H9 (cell line): Measurements from ENCODE around the gene SCYGR6. TPM values are rescaled to one million over a fixed set of nuclear protein-coding genes. Genes with fewer than 3 reads are reported as not detected.
"Not testable (repeated sequence)": the region's sequence is repeated elsewhere in the genome, so short reads cannot be mapped to it uniquely, and the experiment has no call there.

Experiments used
- DNase-seq: peaks from one replicate; pipeline ENCODE4 v3.0.0-alpha.2; 2017
- H2AFZ ChIP-seq: one replicate; pipeline ENCODE4 v1.6.1; 2013; ENCODE audit warnings: mild to moderate bottlenecking, low read length, control low read depth, moderate library complexity
- H2AK5ac ChIP-seq: 2 replicates; pipeline ENCODE4 v1.6.1; 2013; ENCODE audit warnings: low read length, control low read depth, mixed read lengths; ENCODE audit not compliant: insufficient read length
- H2BK120ac ChIP-seq: one replicate; pipeline ENCODE4 v1.6.1; 2013; ENCODE audit warnings: low read depth, mild to moderate bottlenecking, low read length, control low read depth, inconsistent platforms; ENCODE audit not compliant: poor library complexity, severe bottlenecking
- H2BK12ac ChIP-seq: 2 replicates; pipeline ENCODE4 v1.6.1; 2013; ENCODE audit warnings: low read length, control low read depth, mixed read lengths, low read depth; ENCODE audit not compliant: insufficient read length
- H2BK15ac ChIP-seq: 2 replicates; pipeline ENCODE4 v1.6.1; 2013; ENCODE audit warnings: low read depth, low read length, control low read depth
- H2BK20ac ChIP-seq: one replicate; pipeline ENCODE4 v1.6.1; 2013; ENCODE audit warnings: low read depth, mild to moderate bottlenecking, low read length, control low read depth, inconsistent platforms; ENCODE audit not compliant: poor library complexity, severe bottlenecking
- H2BK5ac ChIP-seq: 2 replicates; pipeline ENCODE4 v1.6.1; 2013; ENCODE audit warnings: low read length, control low read depth, mixed read lengths; ENCODE audit not compliant: insufficient read length
- H3K14ac ChIP-seq: 2 replicates; pipeline ENCODE4 v1.6.1; 2013; ENCODE audit warnings: low read length, control low read depth; ENCODE audit not compliant: insufficient read depth
- H3K18ac ChIP-seq: 2 replicates; pipeline ENCODE4 v1.6.1; 2013; ENCODE audit warnings: low read depth, mild to moderate bottlenecking, mixed read lengths, low read length, control low read depth; ENCODE audit not compliant: insufficient read length
- H3K23ac ChIP-seq: 2 replicates; pipeline ENCODE4 v1.6.1; 2013; ENCODE audit warnings: low read length, control low read depth, mixed read lengths, low read depth; ENCODE audit not compliant: insufficient read length
- H3K23me2 ChIP-seq: 2 replicates; pipeline ENCODE4 v1.6.1; 2013; ENCODE audit warnings: low read depth, mild to moderate bottlenecking, mixed read lengths, low read length, control low read depth; ENCODE audit not compliant: insufficient read length, poor library complexity, severe bottlenecking
- H3K27ac ChIP-seq: 2 replicates; pipeline ENCODE4 v1.5.1; 2013; ENCODE audit warnings: low read length, control low read depth, mixed read lengths, low read depth; ENCODE audit not compliant: insufficient read length
- H3K27me3 ChIP-seq: 2 replicates; pipeline ENCODE4 v1.6.1; 2013; ENCODE audit warnings: low read length, control low read depth, inconsistent platforms; ENCODE audit not compliant: insufficient read depth
- H3K4ac ChIP-seq: 2 replicates; pipeline ENCODE4 v1.6.1; 2013; ENCODE audit warnings: low read depth, mild to moderate bottlenecking, control low read depth, inconsistent platforms, low read length, moderate library complexity
- H3K4me1 ChIP-seq: 2 replicates; pipeline ENCODE4 v1.6.1; 2013; ENCODE audit warnings: low read length, control low read depth, inconsistent platforms; ENCODE audit not compliant: insufficient read depth
- H3K4me2 ChIP-seq: 2 replicates; pipeline ENCODE4 v1.6.1; 2013; ENCODE audit warnings: low read length, control low read depth, mixed read lengths; ENCODE audit not compliant: insufficient read length, insufficient read depth
- H3K56ac ChIP-seq: 2 replicates; pipeline ENCODE4 v1.6.1; 2013; ENCODE audit warnings: low read depth, mild to moderate bottlenecking, mixed read lengths, low read length, control low read depth; ENCODE audit not compliant: insufficient read length
- H3K79me1 ChIP-seq: 2 replicates; pipeline ENCODE4 v1.6.1; 2013; ENCODE audit warnings: low read depth, mild to moderate bottlenecking, moderate library complexity, low read length, control low read depth, inconsistent platforms; ENCODE audit not compliant: insufficient read depth, poor library complexity, severe bottlenecking
- H3K79me2 ChIP-seq: 2 replicates; pipeline ENCODE4 v1.6.1; 2013; ENCODE audit warnings: low read length, control low read depth, inconsistent platforms; ENCODE audit not compliant: insufficient read depth
- H3K9ac ChIP-seq: 2 replicates; pipeline ENCODE4 v1.6.1; 2013; ENCODE audit warnings: low read length, control low read depth, mixed read lengths; ENCODE audit not compliant: insufficient read length; ENCODE audit errors: extremely low read depth
- H3K9me3 ChIP-seq: one replicate; pipeline ENCODE4 v1.6.1; 2013; ENCODE audit warnings: low read depth, low read length, inconsistent platforms; ENCODE audit not compliant: control insufficient read depth
- H3T11ph ChIP-seq: one replicate; pipeline ENCODE4 v1.6.1; 2013; ENCODE audit warnings: mild to moderate bottlenecking, low read length, control low read depth, inconsistent platforms
- H4K20me1 ChIP-seq: one replicate; pipeline ENCODE4 v1.6.1; 2013; ENCODE audit not compliant: control insufficient read depth, insufficient read length, insufficient read depth
- H4K5ac ChIP-seq: 2 replicates; pipeline ENCODE4 v1.6.1; 2013; ENCODE audit warnings: low read depth, mild to moderate bottlenecking, mixed read lengths, low read length, control low read depth; ENCODE audit not compliant: insufficient read length
- H4K8ac ChIP-seq: replicated peaks from 2 replicates; pipeline ENCODE4 v1.6.1; 2013; ENCODE audit warnings: low read length, control low read depth, mixed read lengths, low read depth; ENCODE audit not compliant: insufficient read length
- H4K91ac ChIP-seq: 2 replicates; pipeline ENCODE4 v1.6.1; 2013; ENCODE audit warnings: low read depth, mild to moderate bottlenecking, moderate library complexity, mixed read lengths, low read length, control low read depth; ENCODE audit not compliant: insufficient read length
- H3K27ac Mint-ChIP-seq, 3 experiments: 2 replicates in 2 of 3; 3 replicates in 1 of 3; pipeline ENCODE4 v1.8.0; 2020 to 2021; ENCODE audit warnings: mixed read lengths in 3 of 3, mild to moderate bottlenecking in 1 of 3, moderate library complexity in 1 of 3
- H3K27me3 Mint-ChIP-seq: 2 replicates; pipeline ENCODE4 v1.8.0; 2021; ENCODE audit warnings: low read depth, mild to moderate bottlenecking, moderate library complexity, mixed read lengths
- H3K36me3 Mint-ChIP-seq, 3 experiments: 2 replicates in 2 of 3; 3 replicates in 1 of 3; pipeline ENCODE4 v1.8.0; 2020 to 2021; ENCODE audit warnings: low read depth in 3 of 3, mixed read lengths in 3 of 3; ENCODE audit not compliant: insufficient read depth in 1 of 3
- H3K4me1 Mint-ChIP-seq, 2 experiments: 2 replicates each; pipeline ENCODE4 v1.8.0; 2020; ENCODE audit warnings: mixed read lengths in 2 of 2
- H3K4me3 Mint-ChIP-seq, 2 experiments: 2 replicates in 1 of 2; 3 replicates in 1 of 2; pipeline ENCODE4 v1.8.0; 2020 to 2021; ENCODE audit warnings: mild to moderate bottlenecking in 2 of 2, mixed read lengths in 2 of 2, moderate library complexity in 1 of 2
- H3K9me3 Mint-ChIP-seq, 2 experiments: 2 replicates in 1 of 2; 3 replicates in 1 of 2; pipeline ENCODE4 v1.8.0; 2020; ENCODE audit warnings: mild to moderate bottlenecking in 2 of 2, mixed read lengths in 2 of 2, moderate library complexity in 1 of 2
- CTCF ChIP-seq: fragments of 200-600 bp; sonication (generic); conservative IDR thresholded peaks from 3 replicates; pipeline ENCODE4 v1.8.0; 2021; ENCODE audit warnings: antibody characterized with exemption, mild to moderate bottlenecking
- WGBS: extraction: QIAGEN DNeasy Blood & Tissue Kit; methylation state at CpG from one replicate; pipeline ENCODE4 v1.1.7; 2013; ENCODE audit warnings: missing lambda C conversion rate, low lambda C conversion rate, mixed read lengths; ENCODE audit not compliant: insufficient read length; ENCODE audit errors: extremely low coverage; 5-methylcytosine and 5-hydroxymethylcytosine counted together
- total RNA-seq: library from RNA; stranded (reverse); gene quantifications from 2 replicates; pipeline ENCODE4 v1.2.1, GENCODE V29; 2021

Gene SCYGR6
- total RNA-seq, 1 experiment from 2014 or later = not detected

GRCh38 chr2:227740705-227741104, 16.1 kb upstream of the SCYGR6 start:
- not testable (repeated sequence) for H3K27me3 Mint-ChIP-seq, H3K9me3 Mint-ChIP-seq, H3K9me3 ChIP-seq, H3K27ac Mint-ChIP-seq, H3K9ac ChIP-seq, H3K4me2 ChIP-seq, H2BK12ac ChIP-seq, H3K4ac ChIP-seq, H3K14ac ChIP-seq, H3K4me3 Mint-ChIP-seq, H2BK5ac ChIP-seq, H4K8ac ChIP-seq, H2BK120ac ChIP-seq, H3T11ph ChIP-seq, H2BK20ac ChIP-seq, H3K79me1 ChIP-seq, H3K79me2 ChIP-seq, H4K91ac ChIP-seq, H3K18ac ChIP-seq, H3K36me3 Mint-ChIP-seq, H3K23ac ChIP-seq, H3K56ac ChIP-seq, H3K23me2 ChIP-seq, H2AFZ ChIP-seq, H2BK15ac ChIP-seq, H3K27ac ChIP-seq, H3K27me3 ChIP-seq, H2AK5ac ChIP-seq, H4K20me1 ChIP-seq, H4K5ac ChIP-seq, H3K4me1 ChIP-seq
- H3K4me1 Mint-ChIP-seq = peaks cover 12 to 19% of the 10 kb centered on the region in 2 experiments
- no CpG with 5 or more reads among the region's 7 CpGs for WGBS
- peak; percentile 63 for DNase-seq
- TF ChIP-seq CTCF = peak; percentile 72
